GM21526 (cell line): ENCODE measurements around the gene LTO1.

Experiments used
- ATAC-seq: cut with Tn5 transposase; IDR thresholded peaks from one replicate; pipeline ENCODE4 v1.9.1; 2021; ENCODE audit warnings: moderate library complexity; ENCODE audit not compliant: unreplicated experiment, low FRiP score

Gene LTO1

DNA sequence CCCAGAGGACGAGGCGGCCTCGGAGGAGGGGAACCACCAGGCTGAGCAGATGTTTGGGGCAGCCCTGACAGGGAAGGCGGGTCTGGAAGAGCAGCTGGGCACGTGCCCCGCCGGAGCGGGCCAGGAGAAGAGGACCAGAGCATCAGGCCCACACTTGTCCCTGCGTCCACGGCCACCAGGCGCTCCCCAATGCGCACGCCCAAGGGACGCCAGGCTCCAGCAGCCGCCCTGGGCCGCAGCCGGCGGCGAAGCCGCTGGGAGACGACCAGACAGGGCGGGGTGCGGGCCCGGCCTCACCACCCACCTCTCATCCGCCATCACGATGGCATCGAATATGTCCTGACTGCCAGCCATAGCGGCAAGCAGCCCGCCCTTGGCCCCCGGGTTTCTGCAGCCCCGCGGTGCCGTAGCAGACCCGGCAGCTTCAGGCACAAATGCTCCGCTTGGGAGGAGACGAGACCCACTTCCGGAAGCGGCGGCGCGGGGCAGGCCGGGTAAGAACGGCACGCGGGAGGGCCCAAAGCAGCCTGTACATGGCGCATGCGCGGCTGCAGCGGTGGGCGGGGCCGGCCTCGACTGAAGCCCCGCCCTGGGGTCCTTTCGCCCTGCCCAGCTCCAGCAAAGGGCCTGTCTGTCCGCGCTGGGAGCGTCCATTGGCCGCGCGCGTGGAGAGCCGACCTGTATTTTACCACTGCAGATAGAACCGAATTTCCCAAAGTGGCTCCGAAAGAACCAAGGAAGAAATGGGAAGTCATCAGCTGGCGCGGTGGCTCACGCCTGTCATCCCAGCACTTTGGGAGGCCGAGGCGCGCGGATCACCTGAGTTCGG, at the start of gene LTO1:
TSS of gene LTO1 (minus strand) at position 468 of the 829 bp plus-strand sequence. CDS start at position 354, 114 bp downstream.
- peak; percentile 73 for ATAC-seq

GRCh38 chr11:69721745-69722144, 46.6 kb upstream of the LTO1 start:
- no peak for ATAC-seq

DNA sequence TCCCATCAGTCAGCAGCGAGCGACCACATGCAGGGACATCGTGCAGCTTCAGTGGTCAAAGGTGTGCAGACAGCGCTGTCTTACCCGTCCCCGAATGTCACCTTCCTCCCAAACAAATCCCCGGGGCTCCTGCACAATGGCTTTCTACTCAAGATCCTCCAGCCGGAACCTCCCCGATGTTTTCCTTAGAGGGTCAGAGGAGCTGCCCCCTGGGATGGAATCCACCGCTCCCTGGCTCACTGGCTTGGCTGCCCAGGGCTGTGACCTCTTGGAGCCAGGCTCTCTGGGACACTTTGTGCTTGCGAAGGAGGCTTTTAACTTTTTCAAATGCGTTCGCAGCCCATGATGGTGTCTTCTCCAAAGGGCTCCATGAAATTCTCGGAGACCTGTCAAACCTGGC, 46.0 kb upstream of the LTO1 start:
- no peak for ATAC-seq

DNA sequence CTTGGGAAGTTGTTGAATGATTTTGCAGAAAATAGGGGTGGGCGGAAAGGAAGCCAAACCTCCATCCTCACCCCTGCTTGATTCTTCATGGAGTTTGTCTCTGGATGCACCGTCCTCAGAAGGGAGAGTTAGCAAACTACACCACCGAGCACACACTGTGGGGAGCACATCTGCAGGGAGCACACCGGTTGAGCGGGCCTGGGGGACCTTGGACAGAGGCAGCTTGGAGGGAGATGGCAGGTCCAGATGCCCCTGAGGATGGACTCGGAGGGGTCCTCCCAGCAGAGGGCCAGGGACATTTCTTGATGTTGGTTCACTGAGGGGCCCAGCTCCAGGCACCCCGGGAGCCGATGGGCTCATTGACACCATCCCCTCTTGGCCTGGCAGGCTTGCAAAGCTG, 43.8 kb upstream of the LTO1 start:
- ATAC-seq, result no peak

DNA sequence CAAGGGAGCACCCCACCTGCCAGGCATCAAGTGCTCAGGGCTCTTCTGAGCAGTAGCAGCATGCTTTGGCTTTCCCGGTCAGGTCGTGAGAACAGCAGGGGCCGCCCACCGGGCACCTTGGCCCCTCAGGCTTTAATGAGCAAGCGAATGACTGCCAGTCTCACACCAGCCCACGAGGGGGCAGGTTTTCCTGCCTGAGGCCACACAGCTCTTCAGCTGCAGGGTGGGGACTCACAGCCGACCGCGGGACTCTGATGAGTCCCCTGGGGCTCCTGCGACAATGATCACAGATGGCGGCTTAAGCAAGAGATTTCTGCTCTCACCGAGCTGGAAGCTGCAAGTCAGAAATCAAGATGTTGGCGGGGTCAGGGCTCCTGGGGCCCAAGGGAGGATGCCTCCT, 43.0 kb upstream of the LTO1 start:
- no peak for ATAC-seq

DNA sequence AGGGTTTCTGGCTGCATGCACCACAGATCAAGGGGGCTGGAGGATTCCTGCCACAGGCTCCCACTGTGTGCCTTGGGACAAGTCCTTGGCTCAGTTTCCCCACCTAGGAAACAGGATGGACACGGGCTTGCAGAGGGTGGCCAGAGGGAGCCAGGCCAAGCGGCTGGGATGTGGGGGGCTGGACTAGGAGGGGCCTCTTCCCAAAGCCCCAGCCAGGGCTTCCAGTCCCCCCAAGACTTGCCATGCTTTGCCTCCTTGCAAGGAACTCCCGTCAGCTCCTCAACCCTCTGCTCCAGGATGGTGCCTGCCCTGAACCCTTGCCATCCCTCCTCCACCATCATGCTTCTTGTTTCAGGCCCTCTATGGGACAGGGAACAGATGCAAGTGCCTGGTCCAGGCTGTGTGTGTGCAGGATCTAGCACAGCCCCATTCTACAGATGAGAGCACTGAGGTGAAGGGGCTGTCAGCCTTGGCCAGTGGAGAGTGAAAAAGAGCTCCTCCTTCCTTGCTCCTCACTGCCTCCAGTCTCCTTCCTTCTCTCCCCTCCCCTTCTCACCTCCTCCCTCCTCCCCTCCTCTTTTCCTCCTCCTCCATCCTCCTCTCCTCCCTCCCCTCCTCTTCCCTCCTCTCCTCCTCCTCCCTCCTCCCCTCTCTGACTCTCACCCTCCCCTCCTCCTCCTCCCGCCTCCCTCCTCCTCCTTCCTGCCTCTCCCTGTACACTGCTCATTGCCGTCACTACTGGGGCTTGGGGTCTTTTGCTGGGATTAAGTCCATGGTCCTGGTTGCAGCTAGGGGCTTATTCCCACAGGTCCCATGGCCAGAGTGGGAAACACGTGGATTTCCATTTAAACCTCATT, 42.0 kb upstream of the LTO1 start:
- no peak for ATAC-seq

DNA sequence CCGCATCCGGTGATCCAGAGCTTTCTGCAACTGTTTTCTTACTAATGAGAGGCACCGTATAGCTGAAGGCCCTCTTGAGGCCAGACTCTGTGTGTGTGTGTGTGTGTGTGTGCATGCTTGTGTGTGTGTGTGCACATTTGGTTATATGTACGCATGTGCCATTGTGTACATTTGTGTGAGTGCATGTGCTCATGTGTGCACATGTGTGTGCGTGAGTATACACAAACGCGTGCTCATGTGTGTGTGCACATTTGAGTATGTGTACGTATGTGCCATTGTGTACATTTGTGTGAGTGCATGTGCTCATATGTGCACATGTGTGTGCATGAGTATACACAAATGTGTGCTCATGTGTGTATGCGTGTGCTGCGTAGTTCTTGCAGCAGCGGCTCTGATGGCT, 40.9 kb upstream of the LTO1 start:
- ATAC-seq, result no peak

- ATAC-seq, result no peak
Measured at GRCh38 chr11:69715446-69715845, 40.3 kb upstream of the LTO1 start.

- no peak for ATAC-seq
Measured at GRCh38 chr11:69711822-69712801, 37.0 kb upstream of the LTO1 start.

GRCh38 chr11:69708736-69709401, 33.7 kb upstream of the LTO1 start:
- no peak for ATAC-seq

DNA sequence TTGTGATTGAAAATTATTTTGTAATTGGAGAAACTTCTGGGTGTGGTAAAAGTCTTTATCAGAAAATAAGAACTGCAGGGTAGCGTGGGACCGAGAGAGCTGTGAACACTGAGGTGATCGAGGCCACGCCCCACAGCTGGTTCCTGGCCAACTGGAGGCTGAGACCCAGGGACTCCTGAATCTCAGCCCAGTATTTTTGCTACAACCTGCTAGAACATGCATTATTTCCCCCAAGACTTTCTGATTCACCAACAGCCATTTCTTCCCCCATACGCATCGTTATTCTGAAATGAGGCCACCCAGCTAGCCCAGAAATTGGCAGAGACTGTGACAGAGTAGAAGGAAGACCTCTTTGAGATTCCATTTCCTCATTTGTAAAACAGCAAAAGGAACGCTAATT, 32.0 kb upstream of the LTO1 start:
- ATAC-seq, result no peak

DNA sequence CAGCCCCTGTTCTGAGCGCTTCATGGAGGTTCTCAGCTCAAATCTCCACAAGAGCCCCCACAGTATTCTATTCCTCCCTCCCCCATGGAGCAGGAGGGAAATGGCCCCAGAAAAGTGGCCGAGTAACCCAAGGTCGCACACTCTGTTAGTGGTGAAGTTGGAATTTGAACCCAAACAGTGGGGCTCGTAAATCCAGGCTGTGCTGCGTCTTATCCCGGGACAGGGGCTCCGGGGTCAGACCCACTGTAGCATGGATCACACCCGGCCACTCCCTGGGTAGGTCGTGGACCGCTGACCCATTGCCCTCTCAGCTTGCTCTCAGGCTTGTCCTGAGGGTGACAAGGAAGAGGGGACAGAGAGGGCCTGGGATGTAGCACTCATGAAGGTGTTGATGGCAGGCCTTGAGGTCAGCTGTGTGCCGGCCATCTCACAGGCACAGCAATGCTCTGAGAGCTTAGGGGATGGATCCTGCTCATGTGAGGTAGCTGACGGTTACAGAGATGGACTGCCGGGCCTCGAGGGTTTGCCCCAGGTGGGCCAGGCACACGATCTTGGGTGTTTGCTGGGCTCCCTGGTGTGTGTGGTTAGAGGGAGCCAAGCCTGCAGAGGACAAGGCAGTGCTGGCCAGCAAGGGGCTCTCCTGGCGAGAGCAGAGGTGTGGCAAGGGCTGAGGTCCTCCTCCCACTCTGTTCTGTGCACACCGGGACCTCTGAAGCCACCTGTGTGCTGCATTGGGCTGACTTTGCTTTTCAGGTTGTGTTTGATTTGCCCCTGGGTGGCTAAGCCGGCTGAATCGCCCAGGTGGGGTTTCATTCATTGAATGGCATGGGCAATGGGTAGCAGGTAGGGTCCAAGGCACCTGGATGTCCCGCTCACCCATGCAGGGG, 31.0 kb upstream of the LTO1 start:
- no peak for ATAC-seq

DNA sequence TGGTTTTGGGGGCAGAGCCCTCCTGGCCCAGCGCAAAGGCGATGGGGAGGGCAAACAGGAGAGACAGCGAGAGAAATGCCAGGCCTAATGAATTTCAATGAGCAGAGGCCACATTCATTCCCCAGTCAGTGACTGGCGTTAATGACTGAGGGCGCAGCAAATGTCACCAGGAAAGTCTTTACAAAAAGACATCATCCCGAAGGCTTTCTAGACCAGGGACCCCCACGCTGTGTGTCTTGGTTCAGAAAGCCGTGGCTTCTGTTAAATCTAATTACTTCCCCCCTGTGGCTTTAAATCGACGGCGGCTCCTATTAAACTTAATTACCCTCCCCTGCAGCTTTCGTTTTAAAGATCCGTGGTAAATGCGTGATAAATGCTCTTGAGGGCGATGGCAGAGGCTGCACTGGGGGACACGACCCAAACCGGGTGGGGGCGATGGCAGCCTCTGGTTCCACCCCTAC, 30.2 kb upstream of the LTO1 start:
- ATAC-seq, result no peak

DNA sequence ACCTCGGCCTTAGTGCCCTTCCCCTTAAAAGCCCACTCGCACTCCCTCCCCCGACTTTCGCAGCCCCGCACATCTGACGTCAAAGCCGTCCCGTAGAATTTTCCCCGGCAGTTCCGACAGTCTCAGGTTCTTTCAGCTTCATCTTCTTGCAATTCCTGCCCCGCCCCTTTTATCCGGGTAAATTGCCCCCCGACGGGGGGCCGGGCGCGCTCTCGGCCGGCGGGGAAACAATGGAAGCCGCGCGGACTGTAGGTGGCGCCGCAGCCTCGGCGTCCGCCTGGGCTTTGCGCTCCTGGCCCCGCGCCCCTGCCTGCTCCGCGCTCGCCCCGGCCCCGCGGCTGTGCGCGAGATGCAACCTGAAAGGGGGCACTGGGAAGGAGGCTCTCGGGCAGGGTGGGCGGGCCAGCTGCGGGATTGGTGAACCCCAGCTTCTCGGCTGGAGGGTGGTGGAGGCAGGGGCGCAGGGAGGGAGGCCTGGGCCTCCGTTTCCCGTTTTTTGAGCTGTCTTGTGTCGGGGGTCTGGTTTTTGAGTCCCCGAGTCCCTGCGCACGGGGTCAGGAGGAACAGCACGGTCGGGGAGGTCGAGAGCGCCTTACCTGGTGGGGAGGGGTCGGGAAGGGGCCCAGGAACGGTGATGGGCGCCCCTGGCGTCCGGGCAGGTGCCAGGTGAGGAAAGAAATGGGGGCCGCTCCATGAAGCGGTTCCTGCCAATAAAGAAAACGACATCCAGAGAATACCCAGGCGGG, 29.5 kb upstream of the LTO1 start:
- no peak for ATAC-seq

DNA sequence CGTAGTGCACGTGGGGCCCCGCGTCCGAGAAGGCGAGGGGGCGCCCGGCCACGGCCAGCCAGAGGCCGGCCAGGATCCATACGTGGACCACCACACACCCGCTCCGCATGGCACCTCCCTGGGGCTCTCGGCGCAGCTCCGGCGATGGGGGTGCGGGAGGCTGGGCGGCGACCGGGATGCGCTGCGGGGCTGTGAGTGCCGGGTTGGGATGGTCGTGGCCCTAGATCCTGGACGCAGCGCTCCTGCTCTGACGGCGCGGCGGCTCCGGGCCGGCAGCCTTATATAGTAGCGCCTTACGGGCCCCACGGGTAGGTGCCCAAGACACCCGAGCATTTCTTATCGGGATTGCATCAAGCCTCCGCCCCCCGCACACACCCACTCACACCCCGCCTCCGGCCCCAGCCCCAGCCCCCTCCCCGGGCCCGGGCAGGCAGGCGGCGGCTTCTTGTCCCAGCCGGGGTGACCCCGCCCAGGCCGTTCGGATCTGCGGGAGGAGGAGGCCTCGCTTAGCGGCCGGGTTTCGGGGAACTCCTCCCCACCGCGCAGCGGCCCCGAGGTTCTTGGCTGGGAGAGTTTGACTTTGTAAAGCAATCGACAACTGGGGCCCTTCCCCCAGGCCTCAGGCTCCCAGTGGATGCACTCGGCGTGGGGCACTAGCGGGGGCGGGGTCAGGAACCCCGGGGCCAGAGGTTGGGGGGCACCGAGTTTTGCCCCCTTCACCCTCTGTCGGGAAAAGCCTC, 28.8 kb upstream of the LTO1 start, which contains the start of gene FGF19:
TSS of gene FGF19 (minus strand) at position 255 of the 740 bp plus-strand sequence. CDS start at position 109, 146 bp downstream.
- ATAC-seq, result no peak

- ATAC-seq, result no peak
Measured at GRCh38 chr11:69703453-69703767, 28.3 kb upstream of the LTO1 start.

GRCh38 chr11:69702769-69703452, 27.8 kb upstream of the LTO1 start:
- no peak for ATAC-seq
